ENCODE results near the gene FBXO42. TPM values are rescaled to one million over a fixed set of nuclear protein-coding genes. Genes with fewer than 3 reads are reported as not detected.

The FBXO42 gene
- polyA plus RNA-seq, 1 donor = 21.0 TPM

- peak; percentile 26 for DNase-seq
Observed at GRCh38 chr1:16324456-16324890, 27.8 kb downstream of the FBXO42 start.

- DNase-seq = no peak
Observed at GRCh38 chr1:16321176-16321867, 31.0 kb downstream of the FBXO42 start.

- peak; percentile 37 for DNase-seq
Observed at GRCh38 chr1:16318555-16318954, 33.7 kb downstream of the FBXO42 start.

GRCh38 chr1:16315437-16315836, 36.8 kb downstream of the FBXO42 start:
- no peak for DNase-seq

- no peak for DNase-seq
Observed at GRCh38 chr1:16307222-16307621, 45.1 kb downstream of the FBXO42 start.

GRCh38 chr1:16302709-16303627, 49.3 kb downstream of the FBXO42 start:
- no peak for DNase-seq

- no peak for DNase-seq
Observed at GRCh38 chr1:16300436-16300835, 51.8 kb downstream of the FBXO42 start.

- DNase-seq = no peak
Observed at GRCh38 chr1:16298653-16299052, 53.6 kb downstream of the FBXO42 start.

GRCh38 chr1:16296643-16297042, 55.6 kb downstream of the FBXO42 start:
- DNase-seq = no peak

- DNase-seq = no peak
Observed at GRCh38 chr1:16294219-16295212, 57.8 kb downstream of the FBXO42 start.

- no peak for DNase-seq
Observed at GRCh38 chr1:16293538-16293937, 58.7 kb downstream of the FBXO42 start.

GRCh38 chr1:16292739-16293138, 59.5 kb downstream of the FBXO42 start:
- no peak for DNase-seq

- no peak for DNase-seq
Observed at GRCh38 chr1:16289959-16290358, 62.3 kb downstream of the FBXO42 start.

GRCh38 chr1:16286122-16286521, 66.2 kb downstream of the FBXO42 start:
- no peak for DNase-seq

GRCh38 chr1:16281765-16282164, 70.5 kb downstream of the FBXO42 start:
- no peak for DNase-seq

- no peak for DNase-seq
Observed at GRCh38 chr1:16279186-16279585, 73.1 kb downstream of the FBXO42 start.

GRCh38 chr1:16276302-16277030, 75.8 kb downstream of the FBXO42 start:
- DNase-seq = no peak

GRCh38 chr1:16275591-16275990, 76.7 kb downstream of the FBXO42 start:
- no peak for DNase-seq

GRCh38 chr1:16267690-16268180, 84.5 kb downstream of the FBXO42 start:
- no peak for DNase-seq

GRCh38 chr1:16266411-16267118, 85.7 kb downstream of the FBXO42 start:
- DNase-seq = no peak

GRCh38 chr1:16262067-16262466, 90.2 kb downstream of the FBXO42 start:
- DNase-seq = no peak

Data from hindlimb muscle (tissue), 1 donor.